ENCODE results near the gene CACNA1C. TPM values are rescaled to one million over a fixed set of nuclear protein-coding genes. Genes with fewer than 3 reads are reported as not detected.

The CACNA1C gene
- total RNA-seq, 2 experiments from 2014 or later = 0.05 to 0.08 TPM

GRCh38 chr12:2170376-2170775, 117.6 kb downstream of the CACNA1C start:
- no peak for DNase-seq
- Histone ChIP-seq H3K27me3 (ENCODE audit: control insufficient read depth in 1 of 2, insufficient read depth in 2 of 2, low read length in 2 of 2) (peaks cover 4% of the 10 kb centered on the region in 2 experiments), H3K36me3 (ENCODE audit: insufficient read depth, low read length) (no peaks in the 10 kb centered on the region), H3K4me1 (ENCODE audit: insufficient read depth, low read length) (no peaks in the 10 kb centered on the region), H3K4me3 (ENCODE audit: low read length) (no peak overlapping the region), H3K27ac (ENCODE audit: low read depth in 1 of 2, low read length in 2 of 2) (no peak overlapping the region), H3K9me3 (ENCODE audit: control insufficient read depth in 1 of 2, insufficient read depth in 1 of 2, low read length in 2 of 2) (peaks cover 9 to 26% of the 10 kb centered on the region in 2 experiments)
- CTCF ChIA-PET = no interaction called here
- Mint-ChIP-seq H3K4me3 (no peak overlapping the region), H3K36me3 (ENCODE audit: low read depth) (no peaks in the 10 kb centered on the region), H3K27ac (no peak overlapping the region), H3K9me3 (peaks cover 19% of the 10 kb centered on the region), H3K27me3 (peaks cover 12% of the 10 kb centered on the region), H3K4me1 (ENCODE audit: low read depth) (no peaks in the 10 kb centered on the region)
- no peak for TF ChIP-seq CTCF (IDR thresholded peaks at IDR 0.05)
- intact Hi-C loops (cut with DNase I, micrococcal nuclease) = no loop called here
- POLR2A ChIA-PET = no interaction called here
- ATAC-seq (ENCODE audit: poor library complexity) = no peak

GRCh38 chr12:2171672-2172426, 119.1 kb downstream of the CACNA1C start:
- Histone ChIP-seq H3K4me1 (ENCODE audit: insufficient read depth, low read length) (no peaks in the 10 kb centered on the region), H3K27me3 (ENCODE audit: control insufficient read depth in 1 of 2, insufficient read depth in 2 of 2, low read length in 2 of 2) (peaks cover 4% of the 10 kb centered on the region in 2 experiments), H3K27ac (ENCODE audit: low read depth in 1 of 2, low read length in 2 of 2) (no peak overlapping the region), H3K4me3 (ENCODE audit: low read length) (no peak overlapping the region), H3K36me3 (ENCODE audit: insufficient read depth, low read length) (no peaks in the 10 kb centered on the region), H3K9me3 (ENCODE audit: control insufficient read depth in 1 of 2, insufficient read depth in 1 of 2, low read length in 2 of 2) (peaks cover 5 to 16% of the 10 kb centered on the region in 2 experiments)
- POLR2A ChIA-PET = no interaction called here
- intact Hi-C loops (cut with DNase I, micrococcal nuclease) = no loop called here
- Mint-ChIP-seq H3K36me3 (ENCODE audit: low read depth) (no peaks in the 10 kb centered on the region), H3K9me3 (peaks cover 13% of the 10 kb centered on the region), H3K27ac (no peak overlapping the region), H3K27me3 (peaks cover 17% of the 10 kb centered on the region), H3K4me3 (no peak overlapping the region), H3K4me1 (ENCODE audit: low read depth) (no peaks in the 10 kb centered on the region)
- no peak for TF ChIP-seq CTCF (IDR thresholded peaks at IDR 0.05)
- DNase-seq = no peak
- CTCF ChIA-PET = no interaction called here
- ATAC-seq (ENCODE audit: poor library complexity) = no peak

GRCh38 chr12:2172491-2173214, 119.9 kb downstream of the CACNA1C start:
- ATAC-seq (ENCODE audit: poor library complexity) = no peak
- POLR2A ChIA-PET = no interaction called here
- DNase-seq = no peak
- Histone ChIP-seq H3K4me1 (ENCODE audit: insufficient read depth, low read length) (no peaks in the 10 kb centered on the region), H3K4me3 (ENCODE audit: low read length) (no peak overlapping the region), H3K9me3 (ENCODE audit: control insufficient read depth in 1 of 2, insufficient read depth in 1 of 2, low read length in 2 of 2) (peaks cover 5 to 8% of the 10 kb centered on the region in 2 experiments), H3K27me3 (ENCODE audit: control insufficient read depth in 1 of 2, insufficient read depth in 2 of 2, low read length in 2 of 2) (peaks cover 4% of the 10 kb centered on the region in 2 experiments), H3K36me3 (ENCODE audit: insufficient read depth, low read length) (no peaks in the 10 kb centered on the region), H3K27ac (ENCODE audit: low read depth in 1 of 2, low read length in 2 of 2) (no peak overlapping the region)
- Mint-ChIP-seq H3K27ac (no peak overlapping the region), H3K4me1 (ENCODE audit: low read depth) (no peaks in the 10 kb centered on the region), H3K4me3 (no peak overlapping the region), H3K9me3 (peaks cover 6% of the 10 kb centered on the region), H3K36me3 (ENCODE audit: low read depth) (no peaks in the 10 kb centered on the region), H3K27me3 (peaks cover 17% of the 10 kb centered on the region)
- CTCF ChIA-PET = no interaction called here
- intact Hi-C loops (cut with DNase I, micrococcal nuclease) = no loop called here
- no peak for TF ChIP-seq CTCF (IDR thresholded peaks at IDR 0.05)

Measured in CD4-positive, alpha-beta T cell (primary cell).